ENCODE results near the gene PNRC2.

Gene PNRC2

GRCh38 chr1:23959461-23960290 is at the start of gene PNRC2:
Gene PNRC2, plus strand, starts transcription at chr1:23959828. Its CDS starts 1,630 bp downstream, at chr1:23961458.
- peak; percentile 99 for DNase-seq

- no peak for DNase-seq
These were observed 49.5 kb upstream of the PNRC2 start for GRCh38 chr1:23910144-23910543.

GRCh38 chr1:23910553-23911246 is 48.9 kb upstream of the PNRC2 start:
- no peak for DNase-seq

GRCh38 chr1:23911921-23912320 is 47.7 kb upstream of the PNRC2 start:
- no peak for DNase-seq

- no peak for DNase-seq
These were observed 46.3 kb upstream of the PNRC2 start, which contains the start of gene CNR2 for GRCh38 chr1:23913212-23913880. Gene CNR2, minus strand, starts transcription at chr1:23913362. Its CDS starts 37,745 bp downstream, at chr1:23875617.

- no peak for DNase-seq
These were observed 44.7 kb upstream of the PNRC2 start for GRCh38 chr1:23914921-23915320.

GRCh38 chr1:23915466-23915865 is 44.2 kb upstream of the PNRC2 start:
- no peak for DNase-seq

- DNase-seq: peak; percentile 71
These were observed 43.2 kb upstream of the PNRC2 start for GRCh38 chr1:23916209-23917131.

GRCh38 chr1:23922321-23922943 is 37.2 kb upstream of the PNRC2 start:
- no peak for DNase-seq

- DNase-seq: peak; percentile 72
These were observed 35.8 kb upstream of the PNRC2 start for GRCh38 chr1:23923592-23924499.

- no peak for DNase-seq
These were observed 35.0 kb upstream of the PNRC2 start for GRCh38 chr1:23924601-23925000.

- no peak for DNase-seq
These were observed 34.3 kb upstream of the PNRC2 start for GRCh38 chr1:23925279-23925678.

- no peak for DNase-seq
These were observed 32.5 kb upstream of the PNRC2 start for GRCh38 chr1:23927097-23927496.

- DNase-seq: no peak
These were observed 30.8 kb upstream of the PNRC2 start for GRCh38 chr1:23928789-23929188.

- no peak for DNase-seq
These were observed 29.4 kb upstream of the PNRC2 start for GRCh38 chr1:23930270-23930669.

- no peak for DNase-seq
These were observed 28.7 kb upstream of the PNRC2 start for GRCh38 chr1:23930861-23931490.

GRCh38 chr1:23931491-23931880 is 28.1 kb upstream of the PNRC2 start:
- DNase-seq: no peak

- no peak for DNase-seq
These were observed 23.0 kb upstream of the PNRC2 start for GRCh38 chr1:23936481-23937176.

- no peak for DNase-seq
These were observed 12.3 kb upstream of the PNRC2 start for GRCh38 chr1:23947366-23947765.

GRCh38 chr1:23953020-23953419 is 6.6 kb upstream of the PNRC2 start:
- no peak for DNase-seq

Measured in right hindlimb (tissue), 1 donor.